GM23338 (cell line): ENCODE data around the gene TRIM42. TPM values are rescaled to one million over a fixed set of nuclear protein-coding genes. Genes with fewer than 3 reads are reported as not detected.

Source experiments
- ATAC-seq: fragments of 200-7000 bp; cut with Tn5 transposase; 3 replicates; pipeline ENCODE4 v1.9.1; 2020
- DNase-seq: peaks from one replicate; pipeline ENCODE4 v3.0.0-alpha.2; 2015; ENCODE audit warnings: low spot score
- H2AFZ ChIP-seq: fragments of 200-600 bp; sonication (generic); 2 replicates; pipeline ENCODE4 v1.8.0; 2016; ENCODE audit warnings: antibody characterized with exemption, mild to moderate bottlenecking, moderate library complexity
- H3F3A ChIP-seq: fragments of 200-600 bp; sonication (generic); replicated peaks from 2 replicates; pipeline ENCODE4 v1.8.0; 2017; ENCODE audit warnings: antibody characterized with exemption, mixed run types, low read depth
- H3K27ac ChIP-seq: fragments of 200-600 bp; sonication (generic); 2 replicates; pipeline ENCODE4 v1.6.1; 2016; ENCODE audit warnings: low read depth
- H3K27me3 ChIP-seq: fragments of 200-600 bp; sonication (generic); 2 replicates; pipeline ENCODE4 v1.8.0; 2016; ENCODE audit warnings: mild to moderate bottlenecking, mixed run types, moderate library complexity; ENCODE audit not compliant: insufficient read depth
- H3K36me3 ChIP-seq: fragments of 200-600 bp; sonication (generic); 2 replicates; pipeline ENCODE4 v1.8.0; 2016; ENCODE audit warnings: mild to moderate bottlenecking; ENCODE audit not compliant: insufficient read depth
- H3K4me1 ChIP-seq: fragments of 200-600 bp; sonication (generic); 2 replicates; pipeline ENCODE4 v1.8.0; 2016; ENCODE audit warnings: mild to moderate bottlenecking, moderate library complexity; ENCODE audit not compliant: insufficient read depth
- H3K4me2 ChIP-seq: fragments of 200-600 bp; sonication (generic); 2 replicates; pipeline ENCODE4 v1.7.1; 2017; ENCODE audit warnings: mixed run types
- H3K4me3 ChIP-seq: fragments of 200-600 bp; sonication (generic); 2 replicates; pipeline ENCODE4 v1.6.1; 2016; ENCODE audit warnings: mixed run types
- H3K79me2 ChIP-seq: fragments of 200-600 bp; sonication (generic); replicated peaks from 2 replicates; pipeline ENCODE4 v1.8.0; 2017; ENCODE audit warnings: mild to moderate bottlenecking; ENCODE audit not compliant: insufficient read depth
- H3K9me2 ChIP-seq: fragments of 200-600 bp; sonication (generic); 2 replicates; pipeline ENCODE4 v1.8.0; 2017; ENCODE audit not compliant: insufficient read depth
- H4K20me1 ChIP-seq: fragments of 200-600 bp; sonication (generic); replicated peaks from 2 replicates; pipeline ENCODE4 v1.8.0; 2017; ENCODE audit warnings: mild to moderate bottlenecking; ENCODE audit not compliant: insufficient read depth
- H3K27ac Mint-ChIP-seq: 2 replicates; pipeline ENCODE4 v1.8.0; 2020; ENCODE audit warnings: inconsistent platforms, mild to moderate bottlenecking, moderate library complexity, mixed read lengths
- H3K27me3 Mint-ChIP-seq: 3 replicates; pipeline ENCODE4 v1.8.0; 2022; ENCODE audit warnings: low read depth, mild to moderate bottlenecking, moderate library complexity, mixed read lengths, inconsistent platforms; ENCODE audit not compliant: insufficient read depth, poor library complexity
- H3K36me3 Mint-ChIP-seq: 3 replicates; pipeline ENCODE4 v1.8.0; 2021; ENCODE audit warnings: low read depth, mild to moderate bottlenecking, inconsistent platforms, moderate library complexity, mixed read lengths
- H3K4me1 Mint-ChIP-seq: 3 replicates; pipeline ENCODE4 v1.8.0; 2020; ENCODE audit warnings: mild to moderate bottlenecking, inconsistent platforms, mixed read lengths
- H3K4me3 Mint-ChIP-seq: 3 replicates; pipeline ENCODE4 v1.8.0; 2021; ENCODE audit warnings: moderate library complexity, mild to moderate bottlenecking, inconsistent platforms, mixed read lengths
- H3K9me3 Mint-ChIP-seq: 3 replicates; pipeline ENCODE4 v1.8.0; 2020; ENCODE audit warnings: moderate library complexity, mild to moderate bottlenecking, inconsistent platforms, mixed read lengths
- CREB1 ChIP-seq: fragments of 250-450 bp; sonication (Bioruptor Pico); IDR thresholded peaks from 2 replicates; pipeline ENCODE4 v1.5.0; 2020; ENCODE audit warnings: low read depth, mild to moderate bottlenecking, moderate library complexity
- CTCF ChIP-seq, 2 experiments: fragments of 200-600 bp in 1 of 2; sonication (generic) in 1 of 2; conservative IDR thresholded peaks; 2 replicates each; pipeline versions ENCODE4 v1.5.1 to v1.6.1; 2016 to 2017; ENCODE audit warnings: antibody characterized with exemption in 2 of 2, low read depth in 2 of 2, mild to moderate bottlenecking in 2 of 2, moderate library complexity in 1 of 2
- EZH2 ChIP-seq: fragments of 200-600 bp; sonication (generic); IDR thresholded peaks from one replicate; pipeline ENCODE4 v1.8.0; 2017; ENCODE audit warnings: antibody characterized with exemption, mild to moderate bottlenecking, low read depth; ENCODE audit not compliant: unreplicated experiment
- JUNB ChIP-seq: IDR thresholded peaks from one replicate; pipeline ENCODE4 v1.6.1; 2016; ENCODE audit warnings: antibody characterized with exemption; ENCODE audit not compliant: unreplicated experiment
- NANOG ChIP-seq: IDR thresholded peaks from 2 replicates; pipeline ENCODE4 v1.6.1; 2016; ENCODE audit warnings: antibody characterized with exemption, borderline replicate concordance
- STAT1 ChIP-seq: IDR thresholded peaks from one replicate; pipeline ENCODE4 v1.6.1; 2016; ENCODE audit warnings: antibody characterized with exemption; ENCODE audit not compliant: unreplicated experiment
- ZNF331 ChIP-seq: fragments of 250-450 bp; sonication (Bioruptor Pico); IDR thresholded peaks from 2 replicates; pipeline ENCODE4 v1.5.0; 2020; ENCODE audit warnings: low read depth, mild to moderate bottlenecking, moderate library complexity
- ZNF462 ChIP-seq: fragments of 250-450 bp; sonication (Bioruptor Pico); IDR thresholded peaks from 2 replicates; pipeline ENCODE4 v1.5.0; 2020; ENCODE audit warnings: mild to moderate bottlenecking, moderate library complexity
- polyA plus RNA-seq: library from polyadenylated mRNA; unstranded; fragments of >200 nt; fragmentation: Nextera tagmentation; extraction: Ambion mirVana; gene quantifications from 2 replicates; pipeline ENCODE4 v1.2.1, GENCODE V29; 2016
- total RNA-seq: library from RNA; depleted of rRNA; stranded (reverse); fragments of >200 nt; shearing (Covaris generic); gene quantifications from 2 replicates; pipeline ENCODE4 v1.2.3, GENCODE V29; 2014

TRIM42 gene
- total and polyA plus RNA-seq, 2 experiments from 2014 or later = not detected

- no peak for TF ChIP-seq ZNF462 (CRISPR knock-in tag)
- TF ChIP-seq EZH2 = no peak
Measured at GRCh38 chr3:140664111-140664510, 13.8 kb upstream of the TRIM42 start (continued).

GRCh38 chr3:140682586-140682985, 4.7 kb downstream of the TRIM42 start:
- DNase-seq = no peak
- H3K27me3 Mint-ChIP-seq = peaks cover 2% of the 10 kb centered on the region
- no peaks in the 10 kb centered on the region for H3F3A ChIP-seq
- H4K20me1 ChIP-seq = no peaks in the 10 kb centered on the region
- no peak overlapping the region for H3K27ac Mint-ChIP-seq
- H3K4me2 ChIP-seq = no peak overlapping the region
- no peaks in the 10 kb centered on the region; the same call in 2 of the 3 replicates for H3K4me1 Mint-ChIP-seq
- H3K27ac ChIP-seq = no peak overlapping the region
- no peak overlapping the region for H3K4me3 ChIP-seq
- no peaks in the 10 kb centered on the region for H3K79me2 ChIP-seq
- H3K27me3 ChIP-seq = no peaks in the 10 kb centered on the region
- H3K4me1 ChIP-seq = no peaks in the 10 kb centered on the region
- no peak overlapping the region for H3K4me3 Mint-ChIP-seq
- H3K9me3 Mint-ChIP-seq = no peaks in the 10 kb centered on the region
- no peaks in the 10 kb centered on the region for H3K36me3 Mint-ChIP-seq
- H2AFZ ChIP-seq = peak overlapping the region; percentile 38; the same call in 1 of the 2 replicates
- peaks cover 3% of the 10 kb centered on the region; the same call in 1 of the 2 replicates for H3K9me2 ChIP-seq
- H3K36me3 ChIP-seq = no peaks in the 10 kb centered on the region
- no peak for ATAC-seq
- no peak for TF ChIP-seq CTCF (conservative IDR thresholded peaks at IDR 0.05; ENCODE audit: low read depth in 2 of 2)
- no peak for TF ChIP-seq ZNF462 (CRISPR knock-in tag)
- TF ChIP-seq CREB1 = no peak
- no peak for TF ChIP-seq ZNF331 (CRISPR knock-in tag)
- TF ChIP-seq STAT1 = no peak
- no peak for TF ChIP-seq NANOG
- no peak for TF ChIP-seq JUNB
